ENCODE data around the gene CUX1.
A peak's percentile ranks its signal among the peaks of the same experiment; 100 is the strongest.
"Not testable (repeated sequence)": the region's sequence is repeated elsewhere in the genome, so short reads cannot be mapped to it uniquely, and the experiment has no call there.

CUX1 gene

GRCh38 chr7:101882595-101883564 is 65.5 kb downstream of the CUX1 start:
- peaks cover 99% of the 10 kb centered on the region for H3K4me1 ChIP-seq (ENCODE audit: control insufficient read depth, low read length)
- H3K27ac ChIP-seq (ENCODE audit: low read depth, low read length), result peak overlapping the region; percentile 6; the same call in 1 of the 2 replicates
- peak overlapping the region; percentile 54 for H3K4me2 ChIP-seq (ENCODE audit: low read length)
- H3F3A ChIP-seq (ENCODE audit: control insufficient read depth, insufficient read depth), result peaks cover 32% of the 10 kb centered on the region
- H3K79me2 ChIP-seq (ENCODE audit: control insufficient read depth, low read length), result peaks cover 98% of the 10 kb centered on the region
- H3K36me3 ChIP-seq (ENCODE audit: control insufficient read depth, low read length), result peaks cover 32% of the 10 kb centered on the region
- no peaks in the 10 kb centered on the region for H3K9me2 ChIP-seq (replicated peaks; ENCODE audit: control insufficient read depth, low read length)
- no peak overlapping the region for H3K4me3 ChIP-seq (ENCODE audit: low read length)
- H4K20me1 ChIP-seq (ENCODE audit: control insufficient read depth, insufficient read depth, low read depth, low read length), result peaks cover 41% of the 10 kb centered on the region
- TF ChIP-seq, protein P1, sequence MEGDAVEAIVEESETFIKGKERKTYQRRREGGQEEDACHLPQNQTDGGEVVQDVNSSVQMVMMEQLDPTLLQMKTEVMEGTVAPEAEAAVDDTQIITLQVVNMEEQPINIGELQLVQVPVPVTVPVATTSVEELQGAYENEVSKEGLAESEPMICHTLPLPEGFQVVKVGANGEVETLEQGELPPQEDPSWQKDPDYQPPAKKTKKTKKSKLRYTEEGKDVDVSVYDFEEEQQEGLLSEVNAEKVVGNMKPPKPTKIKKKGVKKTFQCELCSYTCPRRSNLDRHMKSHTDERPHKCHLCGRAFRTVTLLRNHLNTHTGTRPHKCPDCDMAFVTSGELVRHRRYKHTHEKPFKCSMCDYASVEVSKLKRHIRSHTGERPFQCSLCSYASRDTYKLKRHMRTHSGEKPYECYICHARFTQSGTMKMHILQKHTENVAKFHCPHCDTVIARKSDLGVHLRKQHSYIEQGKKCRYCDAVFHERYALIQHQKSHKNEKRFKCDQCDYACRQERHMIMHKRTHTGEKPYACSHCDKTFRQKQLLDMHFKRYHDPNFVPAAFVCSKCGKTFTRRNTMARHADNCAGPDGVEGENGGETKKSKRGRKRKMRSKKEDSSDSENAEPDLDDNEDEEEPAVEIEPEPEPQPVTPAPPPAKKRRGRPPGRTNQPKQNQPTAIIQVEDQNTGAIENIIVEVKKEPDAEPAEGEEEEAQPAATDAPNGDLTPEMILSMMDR (IDR thresholded peaks at IDR 0.05; ENCODE audit: low read depth, low read length, poor library complexity, severe bottlenecking), result no peak
- TF ChIP-seq EZH2phosphoT487 (IDR thresholded peaks at IDR 0.05; ENCODE audit: borderline replicate concordance, low read length), result no peak
- no peaks in the 10 kb centered on the region for H3K27me3 ChIP-seq (ENCODE audit: control insufficient read depth, low read length)
- H3K9me3 ChIP-seq (ENCODE audit: control insufficient read depth, insufficient read depth, low read length), result no peaks in the 10 kb centered on the region

DNA sequence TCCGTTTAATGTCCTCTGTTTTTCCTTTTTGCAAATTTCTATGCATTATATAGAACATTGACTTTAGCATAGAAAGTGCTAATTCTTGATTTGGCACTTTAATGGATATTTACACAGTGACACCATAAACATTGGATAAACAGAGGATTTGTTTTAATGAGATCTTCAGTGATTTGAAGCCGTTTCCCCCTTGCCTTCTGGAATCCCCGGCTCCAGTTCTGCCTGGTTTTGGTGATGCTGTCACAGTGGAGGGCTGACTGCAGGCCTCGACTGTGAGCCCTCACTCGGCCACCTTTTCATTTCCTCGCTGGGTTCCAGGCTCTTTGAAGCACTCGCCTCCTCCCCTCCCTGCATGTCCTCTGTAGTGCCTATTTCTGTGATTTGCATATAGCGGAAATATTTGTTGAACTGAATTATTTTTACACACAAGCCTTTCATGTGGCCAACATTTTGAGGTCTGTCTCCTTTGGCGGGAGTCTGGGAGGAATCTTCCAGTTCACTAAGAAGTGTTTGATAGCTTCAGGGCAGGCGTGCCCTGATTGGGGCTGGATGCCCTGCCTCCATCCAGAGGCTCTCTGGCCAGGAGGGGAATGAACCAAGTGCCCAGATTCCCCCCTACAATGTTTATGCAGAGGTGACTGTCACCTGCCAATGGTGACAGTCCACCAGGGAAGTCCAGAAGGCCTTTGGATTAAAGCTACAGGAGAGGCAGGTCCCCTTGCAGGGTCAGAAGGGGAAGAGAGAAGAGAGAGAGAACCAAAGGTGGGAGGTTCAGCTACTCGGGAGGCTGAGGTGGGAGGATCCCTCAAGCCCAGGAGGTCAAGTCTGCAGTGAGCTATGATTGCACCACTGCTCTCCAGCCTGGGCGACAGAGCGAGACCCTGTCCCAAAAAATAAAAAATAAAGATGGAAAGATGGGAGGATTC is 67.5 kb downstream of the CUX1 start:
- Histone ChIP-seq H3K27ac (ENCODE audit: low read depth, low read length) (peak overlapping the region; percentile 84), H3K9me3 (ENCODE audit: control insufficient read depth, insufficient read depth, low read length) (no peaks in the 10 kb centered on the region), H3K9me2 (replicated peaks; ENCODE audit: control insufficient read depth, low read length) (no peaks in the 10 kb centered on the region), H3K36me3 (ENCODE audit: control insufficient read depth, low read length) (peaks cover 36% of the 10 kb centered on the region), H3F3A (ENCODE audit: control insufficient read depth, insufficient read depth) (peaks cover 32% of the 10 kb centered on the region), H3K4me2 (ENCODE audit: low read length) (peak overlapping the region; percentile 91), H3K27me3 (ENCODE audit: control insufficient read depth, low read length) (no peaks in the 10 kb centered on the region), H3K4me1 (ENCODE audit: control insufficient read depth, low read length) (peaks cover 99% of the 10 kb centered on the region), H4K20me1 (ENCODE audit: control insufficient read depth, insufficient read depth, low read depth, low read length) (peaks cover 57% of the 10 kb centered on the region), H3K4me3 (ENCODE audit: low read length) (peak overlapping the region; percentile 65), H3K79me2 (ENCODE audit: control insufficient read depth, low read length) (peaks cover 98% of the 10 kb centered on the region)
- TF ChIP-seq EZH2phosphoT487 (IDR thresholded peaks at IDR 0.05; ENCODE audit: borderline replicate concordance, low read length), result no peak
- TF ChIP-seq, protein P1 (IDR thresholded peaks at IDR 0.05; ENCODE audit: low read depth, low read length, poor library complexity, severe bottlenecking), result no peak

- H3K9me2 ChIP-seq (replicated peaks; ENCODE audit: control insufficient read depth, low read length), result no peaks in the 10 kb centered on the region
- peaks cover 99% of the 10 kb centered on the region for H3K4me1 ChIP-seq (ENCODE audit: control insufficient read depth, low read length)
- peaks cover 98% of the 10 kb centered on the region for H3K79me2 ChIP-seq (ENCODE audit: control insufficient read depth, low read length)
- H3F3A ChIP-seq (ENCODE audit: control insufficient read depth, insufficient read depth), result peaks cover 25% of the 10 kb centered on the region
- peaks cover 33% of the 10 kb centered on the region for H3K36me3 ChIP-seq (ENCODE audit: control insufficient read depth, low read length)
- H3K4me2 ChIP-seq (ENCODE audit: low read length), result peak overlapping the region; percentile 91
- no peak for TF ChIP-seq EZH2phosphoT487 (IDR thresholded peaks at IDR 0.05; ENCODE audit: borderline replicate concordance, low read length)
- TF ChIP-seq, protein P1 (IDR thresholded peaks at IDR 0.05; ENCODE audit: low read depth, low read length, poor library complexity, severe bottlenecking), result no peak
- no peaks in the 10 kb centered on the region for H3K27me3 ChIP-seq (ENCODE audit: control insufficient read depth, low read length)
- H4K20me1 ChIP-seq (ENCODE audit: control insufficient read depth, insufficient read depth, low read depth, low read length), result peaks cover 58% of the 10 kb centered on the region
- no peaks in the 10 kb centered on the region for H3K9me3 ChIP-seq (ENCODE audit: control insufficient read depth, insufficient read depth, low read length)
- peak overlapping the region; percentile 84 for H3K27ac ChIP-seq (ENCODE audit: low read depth, low read length)
- H3K4me3 ChIP-seq (ENCODE audit: low read length), result peak overlapping the region; percentile 65
Observed at GRCh38 chr7:101885597-101885955, 68.2 kb downstream of the CUX1 start.

- peaks cover 57% of the 10 kb centered on the region for H4K20me1 ChIP-seq (ENCODE audit: control insufficient read depth, insufficient read depth, low read depth, low read length)
- not testable (repeated sequence) for H3K27me3 ChIP-seq (ENCODE audit: control insufficient read depth, low read length); H3K27ac ChIP-seq (ENCODE audit: low read depth, low read length); H3K4me3 ChIP-seq (ENCODE audit: low read length); H3K9me2 ChIP-seq (replicated peaks; ENCODE audit: control insufficient read depth, low read length); H3K9me3 ChIP-seq (ENCODE audit: control insufficient read depth, insufficient read depth, low read length)
- peak overlapping the region; percentile 91; the same call in 1 of the 2 replicates for H3K4me2 ChIP-seq (ENCODE audit: low read length)
- peaks cover 98% of the 10 kb centered on the region for H3K79me2 ChIP-seq (ENCODE audit: control insufficient read depth, low read length)
- H3F3A ChIP-seq (ENCODE audit: control insufficient read depth, insufficient read depth), result peaks cover 16% of the 10 kb centered on the region
- peaks cover 99% of the 10 kb centered on the region for H3K4me1 ChIP-seq (ENCODE audit: control insufficient read depth, low read length)
- peaks cover 30% of the 10 kb centered on the region for H3K36me3 ChIP-seq (ENCODE audit: control insufficient read depth, low read length)
Observed at GRCh38 chr7:101887352-101887751, 69.9 kb downstream of the CUX1 start.

GRCh38 chr7:101888564-101888963 is 71.1 kb downstream of the CUX1 start:
- Histone ChIP-seq H3K4me1 (ENCODE audit: control insufficient read depth, low read length) (peaks cover 97% of the 10 kb centered on the region), H3K79me2 (ENCODE audit: control insufficient read depth, low read length) (peaks cover 97% of the 10 kb centered on the region), H3F3A (ENCODE audit: control insufficient read depth, insufficient read depth) (peaks cover 19% of the 10 kb centered on the region), H3K36me3 (ENCODE audit: control insufficient read depth, low read length) (peaks cover 30% of the 10 kb centered on the region), H4K20me1 (ENCODE audit: control insufficient read depth, insufficient read depth, low read depth, low read length) (peaks cover 57% of the 10 kb centered on the region), H3K4me2 (ENCODE audit: low read length) (0 out of 2 replicates have a peak overlapping the region, but pooled peaks have one; percentile 10)
- H3K9me2 ChIP-seq (replicated peaks; ENCODE audit: control insufficient read depth, low read length); H3K4me3 ChIP-seq (ENCODE audit: low read length); H3K27ac ChIP-seq (ENCODE audit: low read depth, low read length); H3K9me3 ChIP-seq (ENCODE audit: control insufficient read depth, insufficient read depth, low read length); H3K27me3 ChIP-seq (ENCODE audit: control insufficient read depth, low read length): not testable (repeated sequence)
